Neural crest cell (in vitro differentiated cells): ENCODE data around the gene SARDH. TPM values are rescaled to one million over a fixed set of nuclear protein-coding genes. Genes with fewer than 3 reads are reported as not detected.

ENCODE experiments used
- DNase-seq: peaks from one replicate; pipeline ENCODE4 v3.0.0; 2021; ENCODE audit warnings: low read depth, mixed read lengths, low spot score
- H3K27ac Mint-ChIP-seq: one replicate; pipeline ENCODE4 v1.8.0; 2021; ENCODE audit warnings: mild to moderate bottlenecking, mixed read lengths; ENCODE audit not compliant: unreplicated experiment
- H3K27me3 Mint-ChIP-seq: 2 replicates; pipeline ENCODE4 v1.8.0; 2021; ENCODE audit warnings: low read depth, mild to moderate bottlenecking, mixed read lengths
- H3K36me3 Mint-ChIP-seq: 2 replicates; pipeline ENCODE4 v1.8.0; 2021; ENCODE audit warnings: low read depth, mild to moderate bottlenecking, mixed read lengths
- H3K4me1 Mint-ChIP-seq: 2 replicates; pipeline ENCODE4 v1.8.0; 2021; ENCODE audit warnings: mixed read lengths
- H3K4me3 Mint-ChIP-seq: one replicate; pipeline ENCODE4 v1.8.0; 2021; ENCODE audit warnings: mild to moderate bottlenecking, mixed read lengths
- H3K9me3 Mint-ChIP-seq: 2 replicates; pipeline ENCODE4 v1.8.0; 2021; ENCODE audit warnings: mixed read lengths
- CTCF ChIP-seq: fragments of 200-600 bp; sonication (generic); conservative IDR thresholded peaks from 2 replicates; pipeline ENCODE4 v1.5.0; 2021; ENCODE audit warnings: antibody characterized with exemption, mild to moderate bottlenecking
- total RNA-seq: library from RNA; stranded (reverse); gene quantifications from 2 replicates; pipeline ENCODE4 v1.2.1, GENCODE V29; 2021

SARDH gene
- total RNA-seq, 1 donor from 2014 or later: 4.5 TPM

- H3K4me3 Mint-ChIP-seq: no peak overlapping the region
- H3K27me3 Mint-ChIP-seq: no peaks in the 10 kb centered on the region
- DNase-seq: no peak
- peaks cover 16% of the 10 kb centered on the region for H3K4me1 Mint-ChIP-seq
- H3K27ac Mint-ChIP-seq: peak overlapping the region; percentile 94
- H3K9me3 Mint-ChIP-seq: no peaks in the 10 kb centered on the region
- H3K36me3 Mint-ChIP-seq: no peaks in the 10 kb centered on the region
- TF ChIP-seq CTCF: no peak
Measured at GRCh38 chr9:133712221-133713100, 25.7 kb downstream of the SARDH start.

- peak overlapping the region; percentile 19 for H3K27ac Mint-ChIP-seq
- no peak overlapping the region for H3K4me3 Mint-ChIP-seq
- no peaks in the 10 kb centered on the region for H3K9me3 Mint-ChIP-seq
- no peak for DNase-seq
- no peaks in the 10 kb centered on the region for H3K27me3 Mint-ChIP-seq
- TF ChIP-seq CTCF: no peak
- no peaks in the 10 kb centered on the region for H3K36me3 Mint-ChIP-seq
- peaks cover 16% of the 10 kb centered on the region for H3K4me1 Mint-ChIP-seq
Measured at GRCh38 chr9:133711428-133712220, 26.5 kb downstream of the SARDH start.

GRCh38 chr9:133710661-133711427, 27.3 kb downstream of the SARDH start:
- Mint-ChIP-seq H3K36me3 (no peaks in the 10 kb centered on the region), H3K4me1 (peaks cover 15% of the 10 kb centered on the region), H3K27ac (peak overlapping the region; percentile 43), H3K4me3 (no peak overlapping the region), H3K27me3 (no peaks in the 10 kb centered on the region), H3K9me3 (no peaks in the 10 kb centered on the region)
- TF ChIP-seq CTCF: no peak
- DNase-seq: no peak

GRCh38 chr9:133709691-133710571, 28.2 kb downstream of the SARDH start:
- no peak overlapping the region for H3K27ac Mint-ChIP-seq
- H3K9me3 Mint-ChIP-seq: no peaks in the 10 kb centered on the region
- no peak for TF ChIP-seq CTCF
- no peaks in the 10 kb centered on the region for H3K27me3 Mint-ChIP-seq
- no peaks in the 10 kb centered on the region for H3K36me3 Mint-ChIP-seq
- peaks cover 7% of the 10 kb centered on the region for H3K4me1 Mint-ChIP-seq
- no peak for DNase-seq
- no peak overlapping the region for H3K4me3 Mint-ChIP-seq
